ENCODE results near the gene NELL1. TPM values are rescaled to one million over a fixed set of nuclear protein-coding genes. Genes with fewer than 3 reads are reported as not detected.

Gene NELL1
- total RNA-seq, 1 donor from 2014 or later = not detected

- Histone ChIP-seq H3K4me1 (peaks cover 8% of the 10 kb centered on the region), H2AFZ (replicated peaks) (no peak overlapping the region), H3K79me2 (ENCODE audit: low read depth) (no peaks in the 10 kb centered on the region), H4K20me1 (ENCODE audit: low read depth) (no peaks in the 10 kb centered on the region), H3K4me3 (no peak overlapping the region), H3K9ac (no peak overlapping the region), H3K27me3 (no peaks in the 10 kb centered on the region), H3K27ac (no peak overlapping the region), H3K9me3 (ENCODE audit: low read depth) (no peaks in the 10 kb centered on the region), H3F3A (ENCODE audit: low read depth) (no peaks in the 10 kb centered on the region), H3K4me2 (no peak overlapping the region), H3K36me3 (no peaks in the 10 kb centered on the region)
- no peaks in the 10 kb centered on the region for H3K9me3 Mint-ChIP-seq
- H3K27ac Mint-ChIP-seq = no peak overlapping the region
- no peaks in the 10 kb centered on the region for H3K36me3 Mint-ChIP-seq
- no peak for DNase-seq (ENCODE audit: low spot score)
- TF ChIP-seq EZH2phosphoT487 (IDR thresholded peaks at IDR 0.05) = no peak
- no peak for TF ChIP-seq EZH2 (IDR thresholded peaks at IDR 0.05)
- no peaks in the 10 kb centered on the region for H3K4me1 Mint-ChIP-seq
- peaks cover 2% of the 10 kb centered on the region for H3K27me3 Mint-ChIP-seq (ENCODE audit: insufficient read depth, low read depth)
- no peak overlapping the region for H3K4me3 Mint-ChIP-seq
These were observed 615.7 kb downstream of the NELL1 start for GRCh38 chr11:21285104-21285503.

- Mint-ChIP-seq H3K9me3 (no peaks in the 10 kb centered on the region), H3K4me1 (no peaks in the 10 kb centered on the region), H3K27ac (no peak overlapping the region), H3K36me3 (no peaks in the 10 kb centered on the region), H3K27me3 (ENCODE audit: insufficient read depth, low read depth) (peaks cover 3% of the 10 kb centered on the region), H3K4me3 (no peak overlapping the region)
- H3K36me3 ChIP-seq = no peaks in the 10 kb centered on the region
- no peak overlapping the region for H3K4me2 ChIP-seq
- DNase-seq (ENCODE audit: low spot score) = no peak
- no peaks in the 10 kb centered on the region for H4K20me1 ChIP-seq (ENCODE audit: low read depth)
- no peak overlapping the region for H3K27ac ChIP-seq
- H3K4me1 ChIP-seq = peaks cover 7% of the 10 kb centered on the region
- H3F3A ChIP-seq (ENCODE audit: low read depth) = no peaks in the 10 kb centered on the region
- H3K4me3 ChIP-seq = no peak overlapping the region
- H3K9ac ChIP-seq = no peak overlapping the region
- TF ChIP-seq CTCF (IDR thresholded peaks at IDR 0.05) (no peak), EZH2 (IDR thresholded peaks at IDR 0.05) (no peak), EZH2phosphoT487 (IDR thresholded peaks at IDR 0.05) (no peak)
- no peaks in the 10 kb centered on the region for H3K9me3 ChIP-seq (ENCODE audit: low read depth)
- no peaks in the 10 kb centered on the region for H3K27me3 ChIP-seq
- no peak overlapping the region for H2AFZ ChIP-seq (replicated peaks)
- H3K79me2 ChIP-seq (ENCODE audit: low read depth) = no peaks in the 10 kb centered on the region
These were observed 620.3 kb downstream of the NELL1 start for GRCh38 chr11:21289686-21290085.

GRCh38 chr11:21295508-21295907 lies 626.1 kb downstream of the NELL1 start:
- Histone ChIP-seq H3F3A (ENCODE audit: low read depth) (no peaks in the 10 kb centered on the region), H4K20me1 (ENCODE audit: low read depth) (no peaks in the 10 kb centered on the region), H3K9me3 (ENCODE audit: low read depth) (no peaks in the 10 kb centered on the region), H3K4me3 (no peak overlapping the region), H3K27ac (no peak overlapping the region), H3K27me3 (no peaks in the 10 kb centered on the region), H3K4me2 (no peak overlapping the region), H3K79me2 (ENCODE audit: low read depth) (no peaks in the 10 kb centered on the region), H3K9ac (no peak overlapping the region), H2AFZ (replicated peaks) (no peak overlapping the region), H3K36me3 (no peaks in the 10 kb centered on the region), H3K4me1 (peaks cover 4% of the 10 kb centered on the region)
- H3K9me3 Mint-ChIP-seq = no peaks in the 10 kb centered on the region
- H3K4me3 Mint-ChIP-seq = no peak overlapping the region
- DNase-seq (ENCODE audit: low spot score) = no peak
- H3K27ac Mint-ChIP-seq = no peak overlapping the region
- no peaks in the 10 kb centered on the region for H3K36me3 Mint-ChIP-seq
- H3K4me1 Mint-ChIP-seq = peaks cover 9% of the 10 kb centered on the region
- TF ChIP-seq EZH2phosphoT487 (IDR thresholded peaks at IDR 0.05) (no peak), CTCF (IDR thresholded peaks at IDR 0.05) (no peak), EZH2 (IDR thresholded peaks at IDR 0.05) (no peak)
- H3K27me3 Mint-ChIP-seq (ENCODE audit: insufficient read depth, low read depth) = peaks cover 2% of the 10 kb centered on the region

- H3K27ac Mint-ChIP-seq = no peak overlapping the region
These were observed 632.6 kb downstream of the NELL1 start for GRCh38 chr11:21301981-21302380.

More at GRCh38 chr11:21301981-21302380, 632.6 kb downstream of the NELL1 start:
- peaks cover 3% of the 10 kb centered on the region for H3K9me3 Mint-ChIP-seq
- Histone ChIP-seq H3K4me1 (peaks cover 4% of the 10 kb centered on the region), H3F3A (ENCODE audit: low read depth) (no peaks in the 10 kb centered on the region), H3K36me3 (no peaks in the 10 kb centered on the region), H3K79me2 (ENCODE audit: low read depth) (no peaks in the 10 kb centered on the region), H2AFZ (replicated peaks) (no peak overlapping the region), H4K20me1 (ENCODE audit: low read depth) (no peaks in the 10 kb centered on the region), H3K9ac (no peak overlapping the region), H3K4me3 (no peak overlapping the region), H3K9me3 (ENCODE audit: low read depth) (no peaks in the 10 kb centered on the region), H3K27ac (no peak overlapping the region), H3K27me3 (no peaks in the 10 kb centered on the region), H3K4me2 (no peak overlapping the region)
- H3K27me3 Mint-ChIP-seq (ENCODE audit: insufficient read depth, low read depth) = no peaks in the 10 kb centered on the region
- no peak for DNase-seq (ENCODE audit: low spot score)
- H3K4me1 Mint-ChIP-seq = peaks cover 4% of the 10 kb centered on the region
- H3K36me3 Mint-ChIP-seq = no peaks in the 10 kb centered on the region
- TF ChIP-seq EZH2 (IDR thresholded peaks at IDR 0.05) (no peak), CTCF (IDR thresholded peaks at IDR 0.05) (no peak), EZH2phosphoT487 (IDR thresholded peaks at IDR 0.05) (no peak)
- H3K4me3 Mint-ChIP-seq = no peak overlapping the region

Data from neural progenitor cell (in vitro differentiated cells).